ENCODE data around the gene NPAS3.

The NPAS3 gene

GRCh38 chr14:33406766-33407165, 468.1 kb downstream of the NPAS3 start:
- TF ChIP-seq EZH2 (IDR thresholded peaks at IDR 0.05; ENCODE audit: borderline replicate concordance, low read depth, low read length, severe bottlenecking) (no peak), CTCF (IDR thresholded peaks at IDR 0.05; ENCODE audit: borderline replicate concordance, extremely low read depth, low read length, poor library complexity, severe bottlenecking) (no peak)

GRCh38 chr14:33408291-33408690, 469.6 kb downstream of the NPAS3 start:
- Histone ChIP-seq H3K4me2 (ENCODE audit: insufficient read depth, low read length) (no peak overlapping the region), H3K9ac (ENCODE audit: low read depth, low read length) (no peak overlapping the region), H2AFZ (ENCODE audit: low read depth, low read length) (no peak overlapping the region), H3K79me2 (ENCODE audit: insufficient read depth, low read length) (no peaks in the 10 kb centered on the region), H3K4me3 (ENCODE audit: low read depth in 1 of 2, low read length in 2 of 2) (no peak overlapping the region), H3K4me1 (ENCODE audit: insufficient read depth, low read length) (no peaks in the 10 kb centered on the region), H3K27ac (ENCODE audit: low read length) (no peak overlapping the region), H4K20me1 (ENCODE audit: insufficient read depth, low read length) (no peaks in the 10 kb centered on the region), H3K36me3 (ENCODE audit: insufficient read depth, low read length) (no peaks in the 10 kb centered on the region), H3K27me3 (ENCODE audit: insufficient read depth, low read length, poor library complexity) (peaks cover 4% of the 10 kb centered on the region), H3K9me3 (ENCODE audit: insufficient read depth, low read length, severe bottlenecking) (no peaks in the 10 kb centered on the region)
- TF ChIP-seq EZH2 (IDR thresholded peaks at IDR 0.05; ENCODE audit: borderline replicate concordance, low read depth, low read length, severe bottlenecking) (no peak), CTCF (IDR thresholded peaks at IDR 0.05; ENCODE audit: borderline replicate concordance, extremely low read depth, low read length, poor library complexity, severe bottlenecking) (no peak)
- ATAC-seq (ENCODE audit: insufficient read depth, low read depth) (no peak), DNase-seq (no peak)

More at GRCh38 chr14:33406766-33407165, 468.1 kb downstream of the NPAS3 start:
- Histone ChIP-seq H3K9ac (ENCODE audit: low read depth, low read length) (no peak overlapping the region), H3K4me3 (ENCODE audit: low read depth in 1 of 2, low read length in 2 of 2) (no peak overlapping the region), H4K20me1 (ENCODE audit: insufficient read depth, low read length) (no peaks in the 10 kb centered on the region), H2AFZ (ENCODE audit: low read depth, low read length) (no peak overlapping the region), H3K4me2 (ENCODE audit: insufficient read depth, low read length) (no peak overlapping the region), H3K36me3 (ENCODE audit: insufficient read depth, low read length) (no peaks in the 10 kb centered on the region), H3K9me3 (ENCODE audit: insufficient read depth, low read length, severe bottlenecking) (no peaks in the 10 kb centered on the region), H3K4me1 (ENCODE audit: insufficient read depth, low read length) (no peaks in the 10 kb centered on the region), H3K79me2 (ENCODE audit: insufficient read depth, low read length) (no peaks in the 10 kb centered on the region), H3K27ac (ENCODE audit: low read length) (no peak overlapping the region), H3K27me3 (ENCODE audit: insufficient read depth, low read length, poor library complexity) (peaks cover 4% of the 10 kb centered on the region)
- ATAC-seq (ENCODE audit: insufficient read depth, low read depth) (no peak), DNase-seq (no peak)

GRCh38 chr14:33412450-33412849, 473.8 kb downstream of the NPAS3 start:
- DNase-seq = no peak
- no peaks in the 10 kb centered on the region for H3K36me3 ChIP-seq (ENCODE audit: insufficient read depth, low read length)
- peaks cover 13% of the 10 kb centered on the region for H3K27me3 ChIP-seq (ENCODE audit: insufficient read depth, low read length, poor library complexity)
- H3K79me2 ChIP-seq (ENCODE audit: insufficient read depth, low read length) = no peaks in the 10 kb centered on the region
- no peak overlapping the region for H3K27ac ChIP-seq (ENCODE audit: low read length)
- H3K9ac ChIP-seq (ENCODE audit: low read depth, low read length) = no peak overlapping the region
- H4K20me1 ChIP-seq (ENCODE audit: insufficient read depth, low read length) = no peaks in the 10 kb centered on the region
- no peak overlapping the region for H3K4me3 ChIP-seq (ENCODE audit: low read depth in 1 of 2, low read length in 2 of 2)
- ATAC-seq (ENCODE audit: insufficient read depth, low read depth) = no peak
- no peak overlapping the region for H2AFZ ChIP-seq (ENCODE audit: low read depth, low read length)
- no peak overlapping the region for H3K4me2 ChIP-seq (ENCODE audit: insufficient read depth, low read length)
- no peaks in the 10 kb centered on the region for H3K9me3 ChIP-seq (ENCODE audit: insufficient read depth, low read length, severe bottlenecking)
- no peak for TF ChIP-seq CTCF (IDR thresholded peaks at IDR 0.05; ENCODE audit: borderline replicate concordance, extremely low read depth, low read length, poor library complexity, severe bottlenecking)
- TF ChIP-seq EZH2 (IDR thresholded peaks at IDR 0.05; ENCODE audit: borderline replicate concordance, low read depth, low read length, severe bottlenecking) = no peak
- no peaks in the 10 kb centered on the region for H3K4me1 ChIP-seq (ENCODE audit: insufficient read depth, low read length)

- no peaks in the 10 kb centered on the region for H3K79me2 ChIP-seq (ENCODE audit: insufficient read depth, low read length)
- H2AFZ ChIP-seq (ENCODE audit: low read depth, low read length) = no peak overlapping the region
- H3K27ac ChIP-seq (ENCODE audit: low read length) = no peak overlapping the region
- no peak for DNase-seq
- H3K27me3 ChIP-seq (ENCODE audit: insufficient read depth, low read length, poor library complexity) = peaks cover 13% of the 10 kb centered on the region
- no peaks in the 10 kb centered on the region for H3K9me3 ChIP-seq (ENCODE audit: insufficient read depth, low read length, severe bottlenecking)
- H3K36me3 ChIP-seq (ENCODE audit: insufficient read depth, low read length) = no peaks in the 10 kb centered on the region
- H4K20me1 ChIP-seq (ENCODE audit: insufficient read depth, low read length) = no peaks in the 10 kb centered on the region
- TF ChIP-seq EZH2 (IDR thresholded peaks at IDR 0.05; ENCODE audit: borderline replicate concordance, low read depth, low read length, severe bottlenecking) = no peak
- H3K4me2 ChIP-seq (ENCODE audit: insufficient read depth, low read length) = no peak overlapping the region
- ATAC-seq (ENCODE audit: insufficient read depth, low read depth) = no peak
- no peak overlapping the region for H3K9ac ChIP-seq (ENCODE audit: low read depth, low read length)
- no peak overlapping the region for H3K4me3 ChIP-seq (ENCODE audit: low read depth in 1 of 2, low read length in 2 of 2)
- H3K4me1 ChIP-seq (ENCODE audit: insufficient read depth, low read length) = no peaks in the 10 kb centered on the region
These were observed 474.7 kb downstream of the NPAS3 start for GRCh38 chr14:33413381-33413780.

Data from DND-41 (cell line).